ENCODE measurements around the gene OSTC.

- TF ChIP-seq, protein P1, sequence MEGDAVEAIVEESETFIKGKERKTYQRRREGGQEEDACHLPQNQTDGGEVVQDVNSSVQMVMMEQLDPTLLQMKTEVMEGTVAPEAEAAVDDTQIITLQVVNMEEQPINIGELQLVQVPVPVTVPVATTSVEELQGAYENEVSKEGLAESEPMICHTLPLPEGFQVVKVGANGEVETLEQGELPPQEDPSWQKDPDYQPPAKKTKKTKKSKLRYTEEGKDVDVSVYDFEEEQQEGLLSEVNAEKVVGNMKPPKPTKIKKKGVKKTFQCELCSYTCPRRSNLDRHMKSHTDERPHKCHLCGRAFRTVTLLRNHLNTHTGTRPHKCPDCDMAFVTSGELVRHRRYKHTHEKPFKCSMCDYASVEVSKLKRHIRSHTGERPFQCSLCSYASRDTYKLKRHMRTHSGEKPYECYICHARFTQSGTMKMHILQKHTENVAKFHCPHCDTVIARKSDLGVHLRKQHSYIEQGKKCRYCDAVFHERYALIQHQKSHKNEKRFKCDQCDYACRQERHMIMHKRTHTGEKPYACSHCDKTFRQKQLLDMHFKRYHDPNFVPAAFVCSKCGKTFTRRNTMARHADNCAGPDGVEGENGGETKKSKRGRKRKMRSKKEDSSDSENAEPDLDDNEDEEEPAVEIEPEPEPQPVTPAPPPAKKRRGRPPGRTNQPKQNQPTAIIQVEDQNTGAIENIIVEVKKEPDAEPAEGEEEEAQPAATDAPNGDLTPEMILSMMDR (IDR thresholded peaks at IDR 0.05): no peak
- TF ChIP-seq POLR2A (IDR thresholded peaks at IDR 0.05): no peak
Observed at GRCh38 chr4:108620933-108621905, 29.2 kb upstream of the OSTC start.
